ENCODE results near the gene C19orf12. TPM values are rescaled to one million over a fixed set of nuclear protein-coding genes. Genes with fewer than 3 reads are reported as not detected.

C19orf12 gene
- polyA plus RNA-seq, 1 donor from 2014 or later = 83.8 TPM

- Histone ChIP-seq H3K36me3 (ENCODE audit: insufficient read depth, low read length) (no peaks in the 10 kb centered on the region), H3K27ac (ENCODE audit: low read length) (no peak overlapping the region), H3K79me2 (replicated peaks; ENCODE audit: insufficient read depth, low read length) (no peaks in the 10 kb centered on the region), H4K20me1 (ENCODE audit: insufficient read depth) (no peaks in the 10 kb centered on the region), H2AFZ (ENCODE audit: low read depth, low read length) (no peak overlapping the region), H3K27me3 (ENCODE audit: insufficient read depth, low read depth, low read length) (no peaks in the 10 kb centered on the region), H3F3A (ENCODE audit: insufficient read depth, low read length, poor library complexity, severe bottlenecking) (no peaks in the 10 kb centered on the region), H3K9ac (ENCODE audit: low read length) (no peak overlapping the region), H3K9me3 (ENCODE audit: low read length) (no peaks in the 10 kb centered on the region), H3K4me2 (ENCODE audit: low read length) (no peak overlapping the region), H3K9me2 (ENCODE audit: insufficient read depth, low read length) (no peaks in the 10 kb centered on the region), H3K4me3 (ENCODE audit: low read length) (no peak overlapping the region)
- TF ChIP-seq POLR2AphosphoS5 (IDR thresholded peaks at IDR 0.05) (no peak), RAD21 (conservative IDR thresholded peaks at IDR 0.05) (no peak), SMC3 (conservative IDR thresholded peaks at IDR 0.05; ENCODE audit: poor library complexity) (no peak), TAF1 (IDR thresholded peaks at IDR 0.05; ENCODE audit: low read depth) (no peak), EP300 (conservative IDR thresholded peaks at IDR 0.05; ENCODE audit: poor library complexity, severe bottlenecking) (no peak), MXI1 (conservative IDR thresholded peaks at IDR 0.05; ENCODE audit: poor library complexity, severe bottlenecking) (no peak)
- TF ChIP-seq, protein P1, sequence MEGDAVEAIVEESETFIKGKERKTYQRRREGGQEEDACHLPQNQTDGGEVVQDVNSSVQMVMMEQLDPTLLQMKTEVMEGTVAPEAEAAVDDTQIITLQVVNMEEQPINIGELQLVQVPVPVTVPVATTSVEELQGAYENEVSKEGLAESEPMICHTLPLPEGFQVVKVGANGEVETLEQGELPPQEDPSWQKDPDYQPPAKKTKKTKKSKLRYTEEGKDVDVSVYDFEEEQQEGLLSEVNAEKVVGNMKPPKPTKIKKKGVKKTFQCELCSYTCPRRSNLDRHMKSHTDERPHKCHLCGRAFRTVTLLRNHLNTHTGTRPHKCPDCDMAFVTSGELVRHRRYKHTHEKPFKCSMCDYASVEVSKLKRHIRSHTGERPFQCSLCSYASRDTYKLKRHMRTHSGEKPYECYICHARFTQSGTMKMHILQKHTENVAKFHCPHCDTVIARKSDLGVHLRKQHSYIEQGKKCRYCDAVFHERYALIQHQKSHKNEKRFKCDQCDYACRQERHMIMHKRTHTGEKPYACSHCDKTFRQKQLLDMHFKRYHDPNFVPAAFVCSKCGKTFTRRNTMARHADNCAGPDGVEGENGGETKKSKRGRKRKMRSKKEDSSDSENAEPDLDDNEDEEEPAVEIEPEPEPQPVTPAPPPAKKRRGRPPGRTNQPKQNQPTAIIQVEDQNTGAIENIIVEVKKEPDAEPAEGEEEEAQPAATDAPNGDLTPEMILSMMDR (IDR thresholded peaks at IDR 0.05; ENCODE audit: poor library complexity, severe bottlenecking) = no peak
- TF ChIP-seq, protein P2, sequence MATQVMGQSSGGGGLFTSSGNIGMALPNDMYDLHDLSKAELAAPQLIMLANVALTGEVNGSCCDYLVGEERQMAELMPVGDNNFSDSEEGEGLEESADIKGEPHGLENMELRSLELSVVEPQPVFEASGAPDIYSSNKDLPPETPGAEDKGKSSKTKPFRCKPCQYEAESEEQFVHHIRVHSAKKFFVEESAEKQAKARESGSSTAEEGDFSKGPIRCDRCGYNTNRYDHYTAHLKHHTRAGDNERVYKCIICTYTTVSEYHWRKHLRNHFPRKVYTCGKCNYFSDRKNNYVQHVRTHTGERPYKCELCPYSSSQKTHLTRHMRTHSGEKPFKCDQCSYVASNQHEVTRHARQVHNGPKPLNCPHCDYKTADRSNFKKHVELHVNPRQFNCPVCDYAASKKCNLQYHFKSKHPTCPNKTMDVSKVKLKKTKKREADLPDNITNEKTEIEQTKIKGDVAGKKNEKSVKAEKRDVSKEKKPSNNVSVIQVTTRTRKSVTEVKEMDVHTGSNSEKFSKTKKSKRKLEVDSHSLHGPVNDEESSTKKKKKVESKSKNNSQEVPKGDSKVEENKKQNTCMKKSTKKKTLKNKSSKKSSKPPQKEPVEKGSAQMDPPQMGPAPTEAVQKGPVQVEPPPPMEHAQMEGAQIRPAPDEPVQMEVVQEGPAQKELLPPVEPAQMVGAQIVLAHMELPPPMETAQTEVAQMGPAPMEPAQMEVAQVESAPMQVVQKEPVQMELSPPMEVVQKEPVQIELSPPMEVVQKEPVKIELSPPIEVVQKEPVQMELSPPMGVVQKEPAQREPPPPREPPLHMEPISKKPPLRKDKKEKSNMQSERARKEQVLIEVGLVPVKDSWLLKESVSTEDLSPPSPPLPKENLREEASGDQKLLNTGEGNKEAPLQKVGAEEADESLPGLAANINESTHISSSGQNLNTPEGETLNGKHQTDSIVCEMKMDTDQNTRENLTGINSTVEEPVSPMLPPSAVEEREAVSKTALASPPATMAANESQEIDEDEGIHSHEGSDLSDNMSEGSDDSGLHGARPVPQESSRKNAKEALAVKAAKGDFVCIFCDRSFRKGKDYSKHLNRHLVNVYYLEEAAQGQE (IDR thresholded peaks at IDR 0.05; ENCODE audit: borderline replicate concordance) = no peak
These were observed 16.3 kb upstream of the C19orf12 start for GRCh38 chr19:29731331-29731850.

DNA sequence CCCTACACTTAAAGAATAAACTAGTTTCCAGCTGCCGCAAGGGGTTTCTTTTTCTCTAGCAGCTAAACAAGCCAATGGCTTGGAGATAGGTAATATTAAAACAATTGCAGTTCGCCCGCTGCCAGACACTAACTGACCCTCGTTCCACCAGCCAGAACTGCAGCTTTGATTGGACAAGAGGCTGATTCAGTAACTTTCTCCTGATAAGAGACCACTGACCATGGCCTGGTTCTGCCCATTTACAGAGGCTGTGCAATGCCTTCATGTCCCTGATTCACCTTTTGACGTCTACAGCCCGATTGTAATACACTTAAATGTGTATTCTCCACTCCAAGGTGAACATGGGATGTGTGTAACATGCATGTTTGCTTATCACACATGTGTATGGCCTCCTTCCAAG is 12.8 kb upstream of the C19orf12 start:
- H3K36me3 ChIP-seq (ENCODE audit: insufficient read depth, low read length) = no peaks in the 10 kb centered on the region
- H3K27ac ChIP-seq (ENCODE audit: low read length) = no peak overlapping the region
- no peak overlapping the region for H3K4me2 ChIP-seq (ENCODE audit: low read length)
- H3K9me2 ChIP-seq (ENCODE audit: insufficient read depth, low read length) = no peaks in the 10 kb centered on the region
- TF ChIP-seq EZH2 (IDR thresholded peaks at IDR 0.05; ENCODE audit: borderline replicate concordance, insufficient read depth, low read length, poor library complexity, severe bottlenecking) = no peak
- no peak for TF ChIP-seq RAD21 (conservative IDR thresholded peaks at IDR 0.05)
- TF ChIP-seq EP300 (conservative IDR thresholded peaks at IDR 0.05; ENCODE audit: poor library complexity, severe bottlenecking) = no peak
- TF ChIP-seq SMC3 (conservative IDR thresholded peaks at IDR 0.05; ENCODE audit: poor library complexity) = no peak
- TF ChIP-seq, protein P2 (IDR thresholded peaks at IDR 0.05; ENCODE audit: borderline replicate concordance) = no peak
- no peak for TF ChIP-seq POLR2AphosphoS5 (IDR thresholded peaks at IDR 0.05)
- no peak for TF ChIP-seq MXI1 (conservative IDR thresholded peaks at IDR 0.05; ENCODE audit: poor library complexity, severe bottlenecking)
- no peak for TF ChIP-seq TAF1 (IDR thresholded peaks at IDR 0.05; ENCODE audit: low read depth)
- TF ChIP-seq, protein P1 (IDR thresholded peaks at IDR 0.05; ENCODE audit: poor library complexity, severe bottlenecking) = no peak
- H3K4me3 ChIP-seq (ENCODE audit: low read length) = no peak overlapping the region
- H3K9ac ChIP-seq (ENCODE audit: low read length) = no peak overlapping the region
- no peaks in the 10 kb centered on the region for H3K9me3 ChIP-seq (ENCODE audit: low read length)
- H3K79me2 ChIP-seq (replicated peaks; ENCODE audit: insufficient read depth, low read length) = no peaks in the 10 kb centered on the region
- no peaks in the 10 kb centered on the region for H3K27me3 ChIP-seq (ENCODE audit: insufficient read depth, low read depth, low read length)
- H4K20me1 ChIP-seq (ENCODE audit: insufficient read depth) = no peaks in the 10 kb centered on the region
- peaks cover 3% of the 10 kb centered on the region for H3F3A ChIP-seq (ENCODE audit: insufficient read depth, low read length, poor library complexity, severe bottlenecking)
- H2AFZ ChIP-seq (ENCODE audit: low read depth, low read length) = no peak overlapping the region

Measured in neural cell (in vitro differentiated cells).